Loucy (cell line): Measurements from ENCODE around the gene PPM1F.

ENCODE experiments used
- CTCF ChIP-seq: fragments of 200-600 bp; sonication (generic); conservative IDR thresholded peaks from 2 replicates; pipeline ENCODE4 v1.5.1; 2014; ENCODE audit warnings: mild to moderate bottlenecking, antibody characterized with exemption, low read length
- EZH2phosphoT487 ChIP-seq: fragments of 200-600 bp; IDR thresholded peaks from 2 replicates; pipeline ENCODE4 v1.6.1; 2018; ENCODE audit warnings: antibody characterized with exemption, mild to moderate bottlenecking, moderate library complexity, borderline replicate concordance

GRCh38 chr22:21915624-21916308, 36.9 kb downstream of the PPM1F start:
- TF ChIP-seq CTCF (no peak), EZH2phosphoT487 (no peak)
